Endothelial cell of umbilical vein (primary cell): ENCODE measurements around the gene INPP4B.

Experiments used
- EZH2 ChIP-seq: IDR thresholded peaks from 2 replicates; pipeline ENCODE4 v1.6.1; 2012; ENCODE audit warnings: borderline replicate concordance, low read depth, mild to moderate bottlenecking, moderate library complexity, low read length, inconsistent platforms; ENCODE audit not compliant: severe bottlenecking
- FOS ChIP-seq: IDR thresholded peaks from 2 replicates; pipeline ENCODE4 v1.6.1; 2011; ENCODE audit warnings: mild to moderate bottlenecking, low read length, moderate library complexity, borderline replicate concordance; ENCODE audit not compliant: insufficient read depth
- MYC ChIP-seq: IDR thresholded peaks from one replicate; pipeline ENCODE4 v1.6.1; 2011; ENCODE audit warnings: mild to moderate bottlenecking, low read depth, low read length
- POLR2A ChIP-seq: IDR thresholded peaks from 2 replicates; pipeline ENCODE4 v1.6.1; 2012; ENCODE audit warnings: low read depth, mild to moderate bottlenecking, control low read depth, low read length
- POLR2AphosphoS5 ChIP-seq: IDR thresholded peaks from 2 replicates; pipeline ENCODE4 v1.6.1; 2012; ENCODE audit warnings: low read depth, mild to moderate bottlenecking, control low read depth, low read length, moderate library complexity; ENCODE audit not compliant: insufficient read depth
- TF ChIP-seq, protein P1 (sequence below), 2 donors: IDR thresholded peaks; 1 replicate in 1 of 2; 2 replicates in 1 of 2; pipeline ENCODE4 v1.5.1; 2011; ENCODE audit warnings: low read length in 2 of 2, mild to moderate bottlenecking in 2 of 2, moderate library complexity in 2 of 2, control low read depth in 1 of 2, inconsistent platforms in 1 of 2, low read depth in 1 of 2; ENCODE audit not compliant: insufficient read depth in 1 of 2; ENCODE audit errors: extremely low read depth in 1 of 2
- TF ChIP-seq, protein P2 (sequence below): IDR thresholded peaks from 2 replicates; pipeline ENCODE4 v1.6.1; 2011; ENCODE audit not compliant: insufficient read depth, insufficient read length

DNA sequence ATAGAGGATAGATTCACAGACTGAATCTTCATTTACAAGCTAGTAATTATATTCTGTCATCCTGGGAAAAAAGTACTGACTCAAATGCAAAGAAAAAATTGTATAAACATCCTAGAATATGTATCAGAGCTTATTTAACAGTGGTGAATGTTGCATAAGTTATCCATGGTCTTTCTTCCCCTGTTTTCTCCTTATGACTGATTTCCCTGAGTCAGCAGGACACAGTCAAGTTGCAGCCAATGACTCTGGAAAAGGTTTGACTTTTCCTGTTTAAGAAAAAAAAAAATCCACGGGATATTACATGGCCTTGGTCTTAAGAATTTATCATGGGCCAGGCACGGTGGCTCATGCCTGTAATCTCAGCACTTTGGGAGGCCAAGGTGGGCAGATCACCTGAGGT, 36.5 kb downstream of the INPP4B start:
- TF ChIP-seq, protein P1, sequence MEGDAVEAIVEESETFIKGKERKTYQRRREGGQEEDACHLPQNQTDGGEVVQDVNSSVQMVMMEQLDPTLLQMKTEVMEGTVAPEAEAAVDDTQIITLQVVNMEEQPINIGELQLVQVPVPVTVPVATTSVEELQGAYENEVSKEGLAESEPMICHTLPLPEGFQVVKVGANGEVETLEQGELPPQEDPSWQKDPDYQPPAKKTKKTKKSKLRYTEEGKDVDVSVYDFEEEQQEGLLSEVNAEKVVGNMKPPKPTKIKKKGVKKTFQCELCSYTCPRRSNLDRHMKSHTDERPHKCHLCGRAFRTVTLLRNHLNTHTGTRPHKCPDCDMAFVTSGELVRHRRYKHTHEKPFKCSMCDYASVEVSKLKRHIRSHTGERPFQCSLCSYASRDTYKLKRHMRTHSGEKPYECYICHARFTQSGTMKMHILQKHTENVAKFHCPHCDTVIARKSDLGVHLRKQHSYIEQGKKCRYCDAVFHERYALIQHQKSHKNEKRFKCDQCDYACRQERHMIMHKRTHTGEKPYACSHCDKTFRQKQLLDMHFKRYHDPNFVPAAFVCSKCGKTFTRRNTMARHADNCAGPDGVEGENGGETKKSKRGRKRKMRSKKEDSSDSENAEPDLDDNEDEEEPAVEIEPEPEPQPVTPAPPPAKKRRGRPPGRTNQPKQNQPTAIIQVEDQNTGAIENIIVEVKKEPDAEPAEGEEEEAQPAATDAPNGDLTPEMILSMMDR (IDR thresholded peaks at IDR 0.05; ENCODE audit: extremely low read depth in 1 of 2, insufficient read depth in 1 of 2, low read depth in 1 of 2, low read length in 2 of 2), result no peak
- TF ChIP-seq POLR2A (no peak), EZH2 (no peak), POLR2AphosphoS5 (no peak), MYC (no peak), FOS (no peak)
- TF ChIP-seq, protein P2, sequence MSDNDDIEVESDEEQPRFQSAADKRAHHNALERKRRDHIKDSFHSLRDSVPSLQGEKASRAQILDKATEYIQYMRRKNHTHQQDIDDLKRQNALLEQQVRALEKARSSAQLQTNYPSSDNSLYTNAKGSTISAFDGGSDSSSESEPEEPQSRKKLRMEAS, result no peak
